ENCODE results near the gene JUN. TPM values are rescaled to one million over a fixed set of nuclear protein-coding genes. Genes with fewer than 3 reads are reported as not detected.

The JUN gene
- polyA plus RNA-seq, 3 donors: 29.3 to 330 (median 31.3) TPM

GRCh38 chr1:58765006-58765405 lies 18.8 kb downstream of the JUN start:
- H3K4me1 ChIP-seq (ENCODE audit: control insufficient read depth in 1 of 2, insufficient read depth in 2 of 2, low read length in 2 of 2): no peaks in the 10 kb centered on the region
- peaks cover 1 to 5% (median 3%) of the 10 kb centered on the region in 3 donors for H3K27me3 Mint-ChIP-seq (ENCODE audit: low read depth in 3 of 3)
- peaks cover 0 to 1% (median 0%) of the 10 kb centered on the region in 7 donors for H3K9me3 Mint-ChIP-seq
- no peak overlapping the region for H3K4me3 ChIP-seq (replicated peaks in 1 of 3; ENCODE audit: low read depth in 2 of 3, low read length in 3 of 3)
- no peak overlapping the region for H3K27ac Mint-ChIP-seq
- no peak overlapping the region for H3K4me2 ChIP-seq (replicated peaks; ENCODE audit: extremely low read depth, low read length, poor library complexity, severe bottlenecking)
- intact Hi-C loops (cut with micrococcal nuclease): no loop called here
- no peak overlapping the region for H3K9ac ChIP-seq (ENCODE audit: insufficient read depth, low read length, poor library complexity, severe bottlenecking)
- no peaks in the 10 kb centered on the region for H3K36me3 ChIP-seq (replicated peaks in 1 of 2; ENCODE audit: control insufficient read depth in 1 of 2, insufficient read depth in 2 of 2, low read length in 2 of 2)
- no peaks in the 10 kb centered on the region for H3K79me2 ChIP-seq (ENCODE audit: insufficient read depth, low read length)
- no peaks in the 10 kb centered on the region for H3K9me3 ChIP-seq (replicated peaks in 1 of 2; ENCODE audit: control insufficient read depth in 1 of 2, insufficient read depth in 1 of 2, low read length in 2 of 2)
- no peak overlapping the region for H3K4me3 Mint-ChIP-seq
- H3K27me3 ChIP-seq (ENCODE audit: control insufficient read depth in 2 of 2, insufficient read depth in 2 of 2, low read length in 2 of 2): no peaks in the 10 kb centered on the region
- no peaks in the 10 kb centered on the region for H3K4me1 Mint-ChIP-seq
- H3K27ac ChIP-seq (ENCODE audit: low read depth in 1 of 2, low read length in 2 of 2): no peak overlapping the region
- no peak overlapping the region for H2AFZ ChIP-seq (ENCODE audit: insufficient read depth, low read depth, low read length, poor library complexity, severe bottlenecking)
- DNase-seq: no peak
- no peak for TF ChIP-seq CTCF (IDR thresholded peaks at IDR 0.05)
- H3K36me3 Mint-ChIP-seq: no peaks in the 10 kb centered on the region
- no peaks in the 10 kb centered on the region for H4K20me1 ChIP-seq (ENCODE audit: insufficient read depth, low read length)

GRCh38 chr1:58764294-58764978 lies 19.4 kb downstream of the JUN start:
- Histone ChIP-seq H3K4me3 (replicated peaks in 1 of 3; ENCODE audit: low read depth in 2 of 3, low read length in 3 of 3) (no peak overlapping the region), H3K79me2 (ENCODE audit: insufficient read depth, low read length) (no peaks in the 10 kb centered on the region), H3K27me3 (ENCODE audit: control insufficient read depth in 2 of 2, insufficient read depth in 2 of 2, low read length in 2 of 2) (no peaks in the 10 kb centered on the region), H3K4me1 (ENCODE audit: control insufficient read depth in 1 of 2, insufficient read depth in 2 of 2, low read length in 2 of 2) (no peaks in the 10 kb centered on the region), H4K20me1 (ENCODE audit: insufficient read depth, low read length) (no peaks in the 10 kb centered on the region), H3K27ac (ENCODE audit: low read depth in 1 of 2, low read length in 2 of 2) (no peak overlapping the region), H3K9ac (ENCODE audit: insufficient read depth, low read length, poor library complexity, severe bottlenecking) (no peak overlapping the region), H3K36me3 (replicated peaks in 1 of 2; ENCODE audit: control insufficient read depth in 1 of 2, insufficient read depth in 2 of 2, low read length in 2 of 2) (no peaks in the 10 kb centered on the region), H2AFZ (ENCODE audit: insufficient read depth, low read depth, low read length, poor library complexity, severe bottlenecking) (no peak overlapping the region), H3K4me2 (replicated peaks; ENCODE audit: extremely low read depth, low read length, poor library complexity, severe bottlenecking) (no peak overlapping the region), H3K9me3 (replicated peaks in 1 of 2; ENCODE audit: control insufficient read depth in 1 of 2, insufficient read depth in 1 of 2, low read length in 2 of 2) (no peaks in the 10 kb centered on the region)
- DNase-seq: no peak
- Mint-ChIP-seq H3K4me3 (no peak overlapping the region), H3K27ac (no peak overlapping the region), H3K4me1 (no peaks in the 10 kb centered on the region), H3K27me3 (ENCODE audit: low read depth in 3 of 3) (peaks cover 1 to 4% (median 3%) of the 10 kb centered on the region in 3 donors), H3K36me3 (no peaks in the 10 kb centered on the region), H3K9me3 (peaks cover 0 to 1% (median 0%) of the 10 kb centered on the region in 7 donors)
- WGBS (ENCODE audit: insufficient coverage): 0% methylated on average over 1 of the region's 3 CpGs
- TF ChIP-seq CTCF (IDR thresholded peaks at IDR 0.05): no peak
- intact Hi-C loops (cut with micrococcal nuclease): no loop called here

Measured in CD14-positive monocyte (primary cell).